HG03064 (cell line): ENCODE results near the gene PNCK.

Source experiments
- ATAC-seq: cut with Tn5 transposase; IDR thresholded peaks from one replicate; pipeline ENCODE4 v1.9.1; 2021; ENCODE audit warnings: low read depth; ENCODE audit not compliant: unreplicated experiment

Gene PNCK

DNA sequence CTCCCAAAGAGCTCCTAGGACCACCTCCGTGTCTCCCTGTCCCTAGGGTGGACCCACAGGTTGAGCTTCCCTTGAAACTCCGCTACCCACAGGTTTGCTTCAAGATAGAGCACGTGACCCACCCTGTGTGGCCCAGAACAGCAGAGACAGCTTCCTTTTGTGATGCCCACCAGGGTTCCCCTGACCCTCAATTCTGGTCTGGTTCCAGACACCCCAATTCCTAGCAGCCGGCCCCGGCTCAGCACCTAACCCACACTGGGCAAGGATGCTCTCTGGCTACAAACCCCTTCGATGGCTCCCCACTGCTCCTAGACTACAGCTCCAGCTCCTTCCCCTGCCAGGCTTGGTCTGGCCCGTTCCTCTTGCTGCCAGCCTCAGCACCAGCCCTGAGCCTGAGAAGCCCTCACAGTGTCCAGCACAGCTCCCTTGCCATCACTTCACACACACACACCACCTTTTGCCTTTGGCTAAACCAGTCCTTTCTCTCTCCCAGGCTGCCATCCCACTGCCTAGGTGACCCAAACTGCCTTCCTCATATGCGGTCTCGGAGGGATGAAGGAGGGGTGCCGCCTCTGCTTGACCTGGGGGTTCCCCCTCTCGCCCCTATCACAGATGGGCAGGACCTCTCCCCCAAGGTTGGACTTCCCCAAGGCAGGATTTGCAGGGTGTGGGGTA lies 6.2 kb downstream of the PNCK start:
- no peak for ATAC-seq

DNA sequence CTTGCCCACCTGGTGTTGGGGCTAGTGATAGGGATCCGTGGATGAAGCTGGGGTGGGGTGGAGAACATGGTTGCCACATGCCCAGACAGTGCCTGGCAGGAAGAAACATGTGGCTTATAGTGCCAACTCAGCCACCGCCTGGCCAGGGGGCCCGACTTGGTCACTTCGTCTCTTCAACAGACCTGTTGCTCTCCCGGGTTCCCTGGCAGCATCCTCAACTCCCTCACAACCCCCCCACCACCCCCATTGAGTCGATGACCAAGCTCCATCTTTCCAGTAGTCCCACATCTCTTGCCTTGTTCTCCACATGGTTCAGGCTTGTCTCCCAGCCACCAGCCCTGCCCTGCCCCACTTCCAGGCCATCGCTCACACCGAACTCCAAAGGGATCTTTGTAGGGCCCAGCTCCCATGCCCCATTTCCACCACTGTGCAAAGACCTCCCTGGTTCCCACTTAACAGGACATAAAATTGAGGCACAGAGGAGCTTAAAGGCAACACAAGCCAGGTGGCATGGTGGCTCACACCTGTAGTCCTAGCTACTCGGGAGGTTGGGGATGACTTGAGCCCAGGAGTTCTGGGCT lies 7.8 kb downstream of the PNCK start:
- ATAC-seq: no peak

DNA sequence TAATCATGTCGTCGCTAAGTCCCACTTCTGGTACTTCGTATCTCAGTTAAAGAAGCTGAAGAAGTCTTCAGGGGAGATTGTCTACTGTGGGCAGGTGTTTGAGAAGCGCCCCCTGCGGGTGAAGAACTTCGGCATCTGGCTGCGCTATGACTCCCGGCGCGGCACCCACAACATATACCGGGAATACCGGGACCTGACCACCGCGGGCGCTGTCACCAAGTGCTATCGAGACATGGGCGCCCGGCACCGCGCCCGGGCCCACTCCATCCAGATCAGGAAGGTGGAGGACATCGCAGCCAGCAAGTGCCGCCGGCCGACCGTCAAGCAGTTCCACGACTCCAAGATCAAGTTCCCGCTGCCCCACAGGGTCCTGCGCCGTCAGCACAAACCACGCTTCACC lies 11.3 kb downstream of the PNCK start:
- no peak for ATAC-seq

DNA sequence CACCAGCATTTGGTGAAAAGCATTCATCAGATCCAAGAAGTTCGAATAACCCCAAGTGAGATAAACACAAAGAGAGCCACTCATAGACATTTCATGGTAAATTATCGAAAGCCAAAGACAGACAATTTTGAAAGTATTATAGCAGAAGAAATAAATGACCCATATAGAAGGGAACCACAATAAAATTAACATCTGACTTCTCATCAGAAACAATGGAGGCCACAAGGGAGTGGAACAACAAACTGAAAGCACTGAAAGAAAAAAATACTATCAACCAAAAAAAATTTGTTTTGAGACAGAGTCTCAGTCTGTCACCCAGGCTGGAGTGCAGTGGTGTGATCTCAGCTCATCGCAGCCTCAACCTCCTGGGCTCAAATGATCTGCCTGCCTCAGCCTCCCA lies 14.3 kb downstream of the PNCK start:
- no peak for ATAC-seq

DNA sequence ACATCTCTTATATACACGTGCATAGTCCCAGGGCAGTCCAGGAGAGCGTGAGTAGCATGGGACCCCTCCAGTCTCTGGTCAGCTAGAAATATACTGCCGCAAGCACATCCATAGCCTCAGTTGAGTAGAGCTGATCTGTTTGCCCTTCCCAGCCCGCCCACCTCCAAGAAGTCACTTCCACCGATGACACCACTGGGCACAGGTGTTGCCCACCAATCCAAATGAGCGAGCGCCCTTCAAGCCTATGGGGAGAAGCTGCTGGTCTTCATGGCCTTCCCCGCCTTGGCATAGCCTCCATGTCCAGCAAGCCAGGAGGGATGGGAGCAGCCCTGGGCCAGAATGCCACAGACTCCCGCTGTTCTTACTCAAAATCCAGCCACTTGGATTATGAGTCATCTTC lies 16.5 kb downstream of the PNCK start:
- no peak for ATAC-seq

DNA sequence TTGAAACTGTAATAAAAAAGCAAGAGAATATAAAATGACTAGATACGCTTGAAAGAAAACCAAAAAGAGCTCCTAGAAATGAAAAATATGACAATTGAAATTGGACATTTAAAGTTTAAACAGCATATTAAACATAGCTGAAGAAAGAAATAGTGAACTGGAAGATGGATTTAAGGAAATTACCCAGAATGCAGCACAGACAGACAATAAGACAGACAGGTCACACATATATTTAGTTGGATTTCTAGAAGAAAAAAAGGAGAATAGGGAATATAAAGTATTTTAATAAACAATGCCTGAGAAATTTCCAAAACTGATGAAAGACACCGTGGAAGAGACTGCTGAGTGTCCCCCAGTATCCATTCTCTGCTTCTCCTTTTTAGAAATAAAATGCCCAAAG lies 20.1 kb downstream of the PNCK start:
- no peak for ATAC-seq

DNA sequence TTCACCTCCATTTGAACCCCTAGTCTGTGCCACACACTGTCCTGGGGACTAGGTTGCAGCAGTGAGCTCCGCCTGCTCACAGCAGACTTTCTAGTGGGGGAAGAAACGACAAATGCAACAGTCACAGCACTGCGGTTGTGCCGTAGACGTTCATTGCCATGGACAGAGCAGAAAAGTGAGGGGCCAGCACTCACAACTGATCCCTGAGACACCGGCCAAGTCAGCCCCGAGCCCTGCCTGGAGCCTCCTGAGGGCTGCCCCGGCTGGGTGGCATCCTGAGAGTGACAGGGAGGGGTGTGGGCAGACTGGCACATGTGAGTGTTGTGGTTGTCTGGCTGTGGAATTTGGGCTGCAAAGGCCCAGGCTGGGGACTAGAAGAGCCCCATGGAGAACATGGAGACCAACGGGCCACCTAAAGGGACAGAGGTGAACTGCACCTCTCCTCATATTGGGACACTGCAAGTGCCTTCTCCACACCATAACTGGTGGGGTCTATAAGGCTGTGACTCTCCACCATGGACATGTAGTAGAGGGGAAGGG lies 22.0 kb downstream of the PNCK start:
- ATAC-seq: no peak

DNA sequence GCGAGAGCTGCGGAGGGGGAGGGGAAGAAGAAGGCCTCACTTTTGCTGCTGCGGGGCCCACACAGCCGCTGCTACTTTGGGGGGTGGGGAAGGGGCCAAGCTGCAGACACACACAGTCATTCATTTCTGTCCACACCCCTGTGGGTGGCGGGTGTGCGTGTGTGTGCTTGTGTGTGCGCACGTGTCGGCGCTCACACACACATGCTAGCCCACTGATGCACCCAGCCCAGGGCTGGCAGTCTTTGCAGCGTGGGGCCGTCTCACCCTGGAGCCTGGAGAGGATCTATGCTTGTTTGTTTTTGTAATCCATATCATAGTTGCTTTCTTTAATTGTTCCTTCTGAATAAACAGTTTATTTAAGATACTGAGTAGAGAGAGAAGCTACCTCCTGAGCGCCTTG lies 22.7 kb downstream of the PNCK start:
- no peak for ATAC-seq

DNA sequence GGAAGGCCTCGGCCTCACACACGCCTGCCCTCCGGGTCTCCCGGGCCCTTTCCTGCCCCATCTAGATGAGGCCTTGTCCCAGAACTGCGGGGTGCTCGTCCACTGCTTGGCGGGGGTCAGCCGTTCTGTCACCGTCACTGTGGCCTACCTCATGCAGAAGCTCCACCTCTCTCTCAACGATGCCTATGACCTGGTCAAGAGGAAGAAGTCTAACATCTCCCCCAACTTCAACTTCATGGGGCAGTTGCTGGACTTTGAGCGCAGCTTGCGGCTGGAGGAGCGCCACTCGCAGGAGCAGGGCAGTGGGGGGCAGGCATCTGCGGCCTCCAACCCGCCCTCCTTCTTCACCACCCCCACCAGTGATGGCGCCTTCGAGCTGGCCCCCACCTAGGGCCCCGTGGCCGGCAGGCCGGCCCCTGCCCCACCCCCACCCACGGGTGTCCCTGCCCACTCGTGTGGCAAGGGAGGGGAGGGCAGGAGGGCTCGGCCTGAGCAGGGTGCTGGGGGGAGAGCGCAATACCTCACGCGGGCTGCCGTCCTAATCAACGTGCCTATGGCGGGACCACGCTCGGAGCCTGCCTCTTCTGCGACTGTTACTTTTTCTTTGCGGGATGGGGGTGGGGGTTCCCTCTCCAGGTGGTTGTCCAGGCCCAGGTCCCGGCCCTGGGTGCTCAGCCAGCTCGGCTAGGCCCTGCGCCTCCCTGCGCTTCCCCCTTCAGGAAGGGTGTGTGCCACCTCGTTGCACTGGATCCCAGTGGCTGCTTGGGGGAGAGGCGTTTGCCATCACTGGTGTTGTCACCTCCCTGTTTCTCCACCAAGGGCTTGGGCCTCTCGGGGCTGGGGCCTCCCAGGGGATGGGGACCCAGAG lies 23.5 kb downstream of the PNCK start:
- ATAC-seq: no peak

DNA sequence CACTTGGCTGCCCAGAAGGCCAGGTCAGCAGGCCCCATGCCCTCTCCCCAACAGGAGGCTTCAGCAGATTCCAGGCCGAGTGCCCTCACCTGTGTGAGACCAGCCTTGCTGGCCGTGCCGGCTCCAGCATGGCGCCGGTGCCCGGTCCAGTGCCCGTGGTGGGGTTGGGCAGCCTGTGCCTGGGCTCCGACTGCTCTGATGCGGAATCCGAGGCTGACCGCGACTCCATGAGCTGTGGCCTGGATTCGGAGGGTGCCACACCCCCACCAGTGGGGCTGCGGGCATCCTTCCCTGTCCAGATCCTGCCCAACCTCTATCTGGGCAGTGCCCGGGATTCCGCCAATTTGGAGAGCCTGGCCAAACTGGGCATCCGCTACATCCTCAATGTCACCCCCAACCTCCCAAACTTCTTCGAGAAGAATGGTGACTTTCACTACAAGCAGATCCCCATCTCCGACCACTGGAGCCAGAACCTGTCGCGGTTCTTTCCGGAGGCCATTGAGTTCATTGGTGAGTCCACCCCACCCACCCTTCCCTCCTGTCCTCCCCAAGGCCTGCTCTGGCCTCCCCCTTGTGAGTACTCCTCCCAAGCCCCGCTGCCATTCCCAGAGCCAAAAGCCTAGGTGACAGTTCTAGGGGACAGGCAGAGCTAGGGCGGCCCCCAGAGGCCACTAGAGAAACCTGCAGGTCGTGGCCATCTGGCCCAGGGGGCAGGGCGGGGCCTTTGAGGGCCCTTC lies 24.3 kb downstream of the PNCK start:
- ATAC-seq: no peak

DNA sequence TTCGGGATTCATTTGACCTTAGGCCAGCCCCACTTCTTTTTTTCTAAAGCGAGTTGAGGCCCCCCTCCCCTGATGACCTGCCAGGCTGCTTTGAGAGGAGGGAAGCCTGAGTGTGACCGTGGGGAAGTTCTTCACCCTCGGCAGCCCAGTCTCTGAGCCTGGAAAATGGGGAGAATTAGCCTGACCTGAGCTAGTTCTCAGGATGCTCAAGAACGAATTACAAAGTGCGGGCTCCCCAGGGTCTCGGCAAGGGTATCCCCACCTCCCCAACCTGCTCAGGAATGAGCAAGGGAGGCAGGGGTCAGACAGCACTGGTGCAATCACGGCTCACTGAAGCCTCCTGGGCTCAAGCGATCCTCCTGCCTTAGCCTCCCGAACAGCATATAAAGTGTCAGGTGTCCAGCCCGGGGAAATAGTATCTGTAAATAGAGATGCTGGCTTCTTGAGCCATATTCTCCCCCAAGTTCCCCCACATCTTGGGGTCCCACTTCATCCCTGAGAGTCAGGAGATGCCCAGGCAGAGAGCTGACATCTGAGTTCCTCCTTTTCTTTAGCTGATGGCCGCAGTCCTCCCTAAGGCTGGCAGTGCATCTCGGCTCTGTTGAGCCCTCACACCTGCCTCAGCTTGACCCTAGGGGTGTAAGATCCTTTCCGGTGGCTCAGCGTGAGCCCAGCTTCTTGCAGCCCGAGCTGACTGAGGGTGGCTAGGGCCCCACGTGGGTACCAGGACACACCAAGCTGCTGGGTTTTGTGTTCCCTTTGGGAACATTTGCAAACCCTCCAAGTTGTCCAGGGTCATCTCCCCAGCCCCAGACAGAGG lies 25.0 kb downstream of the PNCK start:
- no peak for ATAC-seq

DNA sequence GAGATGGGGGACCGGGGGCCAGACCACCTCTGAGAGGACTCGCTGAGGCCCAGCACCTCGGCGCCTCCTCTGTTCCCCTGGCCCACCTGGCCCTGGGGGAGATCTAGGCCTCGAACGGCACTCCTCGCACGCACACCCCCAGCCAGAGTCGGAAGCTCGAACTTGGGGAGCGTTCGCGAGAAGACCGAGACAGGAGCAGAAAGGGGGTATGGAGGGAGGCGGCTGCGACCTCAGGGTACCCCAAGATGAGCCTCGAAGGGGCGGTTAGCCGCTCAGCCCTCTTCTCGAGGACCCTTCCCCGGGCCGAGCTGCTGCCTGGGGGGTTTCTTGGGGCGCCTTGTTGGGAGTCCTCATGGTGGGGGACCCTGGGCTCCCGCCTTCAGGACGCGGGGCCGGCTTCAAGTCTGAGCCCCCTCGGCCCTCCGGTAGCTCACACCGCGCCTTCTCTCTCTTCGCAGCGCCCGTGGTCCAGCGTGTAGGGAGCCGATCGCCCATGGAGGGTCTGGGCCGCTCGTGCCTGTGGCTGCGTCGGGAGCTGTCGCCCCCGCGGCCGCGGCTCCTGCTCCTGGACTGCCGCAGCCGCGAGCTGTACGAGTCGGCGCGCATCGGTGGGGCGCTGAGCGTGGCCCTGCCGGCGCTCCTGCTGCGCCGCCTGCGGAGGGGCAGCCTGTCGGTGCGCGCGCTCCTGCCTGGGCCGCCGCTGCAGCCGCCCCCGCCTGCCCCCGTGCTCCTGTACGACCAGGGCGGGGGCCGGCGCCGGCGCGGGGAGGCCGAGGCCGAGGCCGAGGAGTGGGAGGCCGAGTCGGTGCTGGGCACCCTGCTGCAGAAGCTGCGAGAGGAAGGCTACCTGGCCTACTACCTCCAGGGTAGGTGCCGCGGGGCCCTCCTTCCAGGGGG lies 25.9 kb downstream of the PNCK start:
- ATAC-seq: no peak

DNA sequence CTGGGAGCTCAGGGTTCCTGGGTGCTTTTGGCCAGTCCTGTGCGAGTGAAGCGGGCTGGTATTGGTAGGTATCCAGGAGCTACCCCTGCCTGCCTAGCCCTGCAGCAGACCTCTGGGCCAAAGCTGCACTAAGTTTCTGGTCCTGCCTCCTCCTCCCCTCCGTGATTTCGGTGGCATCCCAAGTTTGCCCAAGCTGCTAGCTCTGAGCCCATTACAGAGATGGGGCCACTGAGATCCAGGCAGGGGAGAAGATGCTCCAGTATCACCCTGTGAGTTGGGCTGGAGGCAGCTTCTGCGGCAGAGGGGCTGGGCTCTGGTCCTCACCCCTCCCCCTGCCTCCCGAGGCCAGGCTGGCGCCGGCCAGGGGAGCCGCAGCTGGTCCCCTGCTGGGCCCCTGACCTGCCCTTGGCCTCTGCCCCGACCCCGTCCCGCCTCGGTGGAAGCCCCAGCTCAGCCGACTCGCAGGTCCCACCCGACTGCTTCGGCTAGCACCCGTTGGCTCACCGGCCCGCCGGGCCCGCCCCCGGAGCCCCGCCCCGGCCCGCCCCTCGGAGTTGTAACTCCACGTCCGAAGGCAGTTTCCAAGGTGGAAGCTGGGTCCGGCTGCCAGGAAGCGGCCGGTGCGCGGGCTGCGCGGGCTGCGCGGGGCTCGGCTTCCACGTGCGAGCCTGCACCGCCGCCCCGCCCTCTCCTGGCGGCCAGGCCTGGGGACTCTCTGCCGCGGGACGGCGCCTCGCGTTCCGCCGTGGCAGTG lies 26.8 kb downstream of the PNCK start, which contains the start of gene DUSP9:
TSS of gene DUSP9 (plus strand) at position 584 of the 754 bp plus-strand sequence. CDS start 751 bp downstream, outside the sequence.
- no peak for ATAC-seq

DNA sequence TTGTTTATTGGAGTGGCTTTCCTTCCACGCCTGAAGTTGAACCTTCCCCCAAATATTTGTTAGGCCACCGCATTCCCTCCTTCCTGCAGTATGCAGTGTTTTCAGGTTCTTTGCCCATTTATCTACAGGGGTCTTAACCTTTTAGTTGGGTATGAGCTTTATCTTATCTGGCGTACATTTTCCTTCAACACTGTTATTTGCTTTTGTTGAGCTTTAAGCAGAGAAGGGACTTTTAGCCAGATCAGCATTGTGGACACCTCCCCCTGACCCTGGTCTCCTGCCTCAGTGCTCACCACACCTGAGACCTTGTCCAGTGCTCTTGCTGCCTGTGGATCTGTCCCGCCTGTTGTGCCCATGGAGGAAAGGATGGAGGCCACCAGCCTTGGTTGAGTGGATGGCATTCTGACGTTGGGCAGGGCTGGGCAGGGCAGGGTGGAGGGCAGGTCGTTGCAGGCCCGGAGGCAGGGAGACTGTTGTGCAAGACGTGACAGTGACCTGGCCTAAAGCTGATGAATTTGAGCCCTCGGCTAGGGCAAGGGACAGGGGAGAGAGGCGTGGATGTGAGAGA lies 27.6 kb downstream of the PNCK start:
- ATAC-seq: no peak

DNA sequence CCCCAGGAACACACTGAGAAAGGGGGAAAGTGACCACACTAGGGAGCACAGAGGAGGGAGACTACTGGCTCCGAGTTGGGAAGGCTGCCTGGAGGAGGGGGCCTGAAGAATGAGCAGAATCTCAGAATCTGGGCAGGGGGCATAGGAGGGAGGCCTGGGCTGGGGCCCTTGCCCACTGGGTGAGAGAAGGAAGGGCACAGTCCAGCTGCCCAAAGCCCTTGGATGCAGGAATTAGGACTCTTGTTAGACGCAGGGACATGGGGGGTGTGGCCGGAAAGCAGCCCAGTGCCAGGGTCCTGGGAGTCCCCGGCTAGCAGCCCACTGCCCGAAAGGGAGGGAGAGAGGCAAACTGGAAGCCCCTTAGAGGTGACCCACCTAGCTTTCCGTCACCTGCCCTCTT lies 28.5 kb downstream of the PNCK start:
- ATAC-seq: no peak

DNA sequence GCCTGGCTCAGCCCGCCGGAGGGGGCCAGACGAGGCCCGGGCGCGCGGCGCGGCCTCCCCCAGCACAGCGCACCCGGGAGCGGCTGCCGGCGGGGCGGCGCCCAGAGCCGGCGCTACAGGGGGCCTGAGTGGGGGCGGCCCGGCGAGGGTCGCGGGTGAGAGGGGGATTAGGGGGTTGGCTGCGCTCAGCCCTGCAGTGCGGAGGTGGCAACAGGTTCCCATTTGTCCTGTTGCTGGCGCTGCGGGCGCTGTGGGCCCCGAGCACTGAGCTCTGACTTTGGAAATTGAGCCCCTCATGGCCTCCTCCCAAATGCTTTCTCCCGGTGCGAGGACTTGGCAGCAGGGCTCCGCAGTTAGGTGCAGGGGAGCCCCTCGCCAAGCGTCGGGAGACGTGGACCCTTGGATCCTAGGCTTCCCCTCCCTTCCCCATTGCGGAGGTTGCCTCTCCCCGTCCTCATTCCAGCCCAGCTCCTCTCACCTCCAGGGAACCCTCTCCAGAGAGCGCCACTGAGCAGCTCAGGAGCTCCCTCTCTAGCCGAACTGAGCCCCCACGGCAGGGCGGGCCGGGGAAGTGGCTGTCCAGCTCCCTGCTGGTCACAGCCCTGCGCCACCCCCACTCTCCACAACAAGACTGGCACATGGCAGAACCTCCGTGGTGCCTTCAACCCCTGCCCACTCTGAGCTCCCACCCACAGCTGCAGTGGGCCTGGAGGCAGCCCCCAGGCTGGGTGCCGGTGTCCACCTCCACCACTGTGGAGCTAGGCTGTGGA lies 29.1 kb downstream of the PNCK start:
- no peak for ATAC-seq
